Duodenal mucosa (tissue), 2 donors: ENCODE results near the gene ZNF608.

Experiments
- H3K27ac ChIP-seq: one replicate; pipeline ENCODE4 v1.7.0; 2013; ENCODE audit warnings: low read depth, low read length
- H3K27me3 ChIP-seq, 2 donors: one replicate each; pipeline ENCODE4 v1.7.0; 2013; ENCODE audit warnings: low read length in 2 of 2, control low read depth in 1 of 2; ENCODE audit not compliant: insufficient read depth in 2 of 2, control insufficient read depth in 1 of 2
- H3K36me3 ChIP-seq, 2 donors: one replicate each; pipeline ENCODE4 v1.7.0; 2013; ENCODE audit warnings: low read length in 2 of 2, control low read depth in 1 of 2; ENCODE audit not compliant: insufficient read depth in 2 of 2, control insufficient read depth in 1 of 2
- H3K4me1 ChIP-seq, 2 donors: one replicate each; pipeline ENCODE4 v1.7.0; 2013; ENCODE audit warnings: low read length in 2 of 2, control low read depth in 1 of 2; ENCODE audit not compliant: insufficient read depth in 2 of 2, control insufficient read depth in 1 of 2
- H3K4me3 ChIP-seq, 2 donors: one replicate each; pipeline ENCODE4 v1.7.0; 2013; ENCODE audit warnings: low read length in 2 of 2, low read depth in 1 of 2
- H3K9ac ChIP-seq, 2 donors: one replicate each; pipeline ENCODE4 v1.7.0; 2013; ENCODE audit warnings: low read length in 2 of 2, low read depth in 1 of 2
- H3K9me3 ChIP-seq, 2 donors: one replicate each; pipeline ENCODE4 v1.7.0; 2013; ENCODE audit warnings: low read length in 2 of 2, control low read depth in 1 of 2; ENCODE audit not compliant: control insufficient read depth in 1 of 2

ZNF608 gene

GRCh38 chr5:124744170-124744971 is 2.1 kb downstream of the ZNF608 start:
- H3K4me1 ChIP-seq = peaks cover 21 to 29% of the 10 kb centered on the region in 2 donors
- H3K4me3 ChIP-seq = peak overlapping the region; percentile 86 to 89
- no peaks in the 10 kb centered on the region for H3K9me3 ChIP-seq
- H3K9ac ChIP-seq = peak overlapping the region; percentile 80 to 81
- no peaks in the 10 kb centered on the region for H3K36me3 ChIP-seq
- H3K27ac ChIP-seq = peak overlapping the region; percentile 77
- H3K27me3 ChIP-seq = no peaks in the 10 kb centered on the region

- H3K4me1 ChIP-seq = peaks cover 24 to 36% of the 10 kb centered on the region in 2 donors
- H3K9me3 ChIP-seq = no peaks in the 10 kb centered on the region
- no peaks in the 10 kb centered on the region for H3K27me3 ChIP-seq
- no peaks in the 10 kb centered on the region for H3K36me3 ChIP-seq
- peak overlapping the region; percentile 77 for H3K27ac ChIP-seq
- H3K9ac ChIP-seq = peak overlapping the region; percentile 80 to 81
- peak overlapping the region; percentile 86 to 89 for H3K4me3 ChIP-seq
Observed at GRCh38 chr5:124743602-124744169, 2.8 kb downstream of the ZNF608 start.

- Histone ChIP-seq H3K27ac (peak overlapping the region; percentile 54), H3K27me3 (no peaks in the 10 kb centered on the region), H3K4me1 (peaks cover 29 to 41% of the 10 kb centered on the region in 2 donors), H3K36me3 (no peaks in the 10 kb centered on the region), H3K9ac (peak overlapping the region; percentile 80 to 81), H3K9me3 (no peaks in the 10 kb centered on the region), H3K4me3 (peak overlapping the region; percentile 86 to 89)
Observed at GRCh38 chr5:124742983-124743601, 3.3 kb downstream of the ZNF608 start.

GRCh38 chr5:124742521-124742920 is 3.9 kb downstream of the ZNF608 start:
- Histone ChIP-seq H3K4me1 (peaks cover 29 to 47% of the 10 kb centered on the region in 2 donors), H3K27me3 (no peaks in the 10 kb centered on the region), H3K36me3 (no peaks in the 10 kb centered on the region), H3K9ac (peak overlapping the region; percentile 80 to 81), H3K27ac (no peak overlapping the region), H3K4me3 (peak overlapping the region; percentile 86 to 89), H3K9me3 (no peaks in the 10 kb centered on the region)

- Histone ChIP-seq H3K4me3 (peak overlapping the region; percentile 86 to 89), H3K9ac (no peak overlapping the region), H3K36me3 (no peaks in the 10 kb centered on the region)
Observed at GRCh38 chr5:124741711-124742496, 4.5 kb downstream of the ZNF608 start.

GRCh38 chr5:124740991-124741583 is 5.4 kb downstream of the ZNF608 start:
- no peaks in the 10 kb centered on the region for H3K9me3 ChIP-seq
- H3K27me3 ChIP-seq = no peaks in the 10 kb centered on the region
- H3K36me3 ChIP-seq = no peaks in the 10 kb centered on the region
- peaks cover 38 to 56% of the 10 kb centered on the region in 2 donors for H3K4me1 ChIP-seq
- H3K4me3 ChIP-seq = peak overlapping the region in 1 of 2 donors; percentile 26
- no peak overlapping the region for H3K27ac ChIP-seq
- H3K9ac ChIP-seq = no peak overlapping the region

More at GRCh38 chr5:124741711-124742496, 4.5 kb downstream of the ZNF608 start:
- H3K9me3 ChIP-seq = no peaks in the 10 kb centered on the region
- peak overlapping the region; percentile 7 for H3K27ac ChIP-seq
- H3K27me3 ChIP-seq = no peaks in the 10 kb centered on the region
- H3K4me1 ChIP-seq = peaks cover 32 to 48% of the 10 kb centered on the region in 2 donors

- Histone ChIP-seq H3K4me3 (peak overlapping the region in 1 of 2 donors; percentile 35), H3K27me3 (no peaks in the 10 kb centered on the region)
Observed at GRCh38 chr5:124740071-124740470, 6.4 kb downstream of the ZNF608 start.

GRCh38 chr5:124739634-124740025 is 6.8 kb downstream of the ZNF608 start:
- peaks cover 47 to 70% of the 10 kb centered on the region in 2 donors for H3K4me1 ChIP-seq
- H3K27ac ChIP-seq = no peak overlapping the region
- no peaks in the 10 kb centered on the region for H3K27me3 ChIP-seq
- no peaks in the 10 kb centered on the region for H3K36me3 ChIP-seq
- no peaks in the 10 kb centered on the region for H3K9me3 ChIP-seq
- no peak overlapping the region for H3K4me3 ChIP-seq
- no peak overlapping the region for H3K9ac ChIP-seq

More at GRCh38 chr5:124740071-124740470, 6.4 kb downstream of the ZNF608 start:
- no peak overlapping the region for H3K9ac ChIP-seq
- H3K36me3 ChIP-seq = no peaks in the 10 kb centered on the region
- no peak overlapping the region for H3K27ac ChIP-seq
- peaks cover 47 to 66% of the 10 kb centered on the region in 2 donors for H3K4me1 ChIP-seq
- no peaks in the 10 kb centered on the region for H3K9me3 ChIP-seq
